SK-N-MC (cell line): ENCODE data around the gene STX2.
A peak's percentile ranks its signal among the peaks of the same experiment; 100 is the strongest.

Experiments used
- DNase-seq: peaks from one replicate; pipeline ENCODE4 v3.0.0-alpha.2; 2011; ENCODE audit warnings: low read depth, low spot score
- H3K27ac ChIP-seq: fragments of 200-600 bp; sonication (generic); 2 replicates; pipeline ENCODE4 v1.5.1; 2016; ENCODE audit warnings: mixed run types
- H3K36me3 ChIP-seq: fragments of 200-600 bp; sonication (generic); 2 replicates; pipeline ENCODE4 v1.6.1; 2017; ENCODE audit warnings: antibody characterized with exemption, low read length, mixed read lengths; ENCODE audit not compliant: insufficient read depth
- H3K4me3 ChIP-seq: fragments of 200-600 bp; sonication (generic); 2 replicates; pipeline ENCODE4 v1.5.1; 2016
- H3K9ac ChIP-seq: fragments of 200-600 bp; sonication (generic); 2 replicates; pipeline ENCODE4 v1.8.0; 2017; ENCODE audit warnings: mixed run types, mixed read lengths; ENCODE audit not compliant: insufficient read length
- H3K9me3 ChIP-seq: fragments of 200-600 bp; sonication (generic); 2 replicates; pipeline ENCODE4 v1.6.1; 2017; ENCODE audit warnings: low read depth, mild to moderate bottlenecking, antibody characterized with exemption, low read length, moderate library complexity, mixed read lengths
- EZH2 ChIP-seq: fragments of 200-600 bp; sonication (generic); IDR thresholded peaks from one replicate; pipeline ENCODE4 v1.6.1; 2017; ENCODE audit warnings: antibody characterized with exemption
- FOXP2 ChIP-seq: optimal IDR thresholded peaks from 2 replicates; pipeline ENCODE3; 2011; ENCODE audit warnings: mild to moderate bottlenecking, moderate library complexity; ENCODE audit not compliant: insufficient read depth; ENCODE audit errors: extremely low read length, control extremely low read depth
- POLR2AphosphoS5 ChIP-seq: IDR thresholded peaks from 2 replicates; pipeline ENCODE4 v1.6.1; 2012; ENCODE audit warnings: mild to moderate bottlenecking, low read depth, low read length, borderline replicate concordance

The STX2 gene

GRCh38 chr12:130838284-130838950 is 633 bp downstream of the STX2 start:
- no peak for TF ChIP-seq POLR2AphosphoS5
- no peak for TF ChIP-seq EZH2
- TF ChIP-seq FOXP2 = no peak
- DNase-seq = no peak
- Histone ChIP-seq H3K9me3 (no peaks in the 10 kb centered on the region), H3K36me3 (no peaks in the 10 kb centered on the region), H3K4me3 (peak overlapping the region; percentile 97), H3K9ac (peak overlapping the region; percentile 85), H3K27ac (no peak overlapping the region)

GRCh38 chr12:130835436-130835835 is 3.6 kb downstream of the STX2 start:
- Histone ChIP-seq H3K27ac (no peak overlapping the region), H3K36me3 (no peaks in the 10 kb centered on the region), H3K9ac (no peak overlapping the region), H3K9me3 (no peaks in the 10 kb centered on the region), H3K4me3 (no peak overlapping the region)
- TF ChIP-seq POLR2AphosphoS5 (no peak), EZH2 (no peak)
- DNase-seq = no peak

DNA sequence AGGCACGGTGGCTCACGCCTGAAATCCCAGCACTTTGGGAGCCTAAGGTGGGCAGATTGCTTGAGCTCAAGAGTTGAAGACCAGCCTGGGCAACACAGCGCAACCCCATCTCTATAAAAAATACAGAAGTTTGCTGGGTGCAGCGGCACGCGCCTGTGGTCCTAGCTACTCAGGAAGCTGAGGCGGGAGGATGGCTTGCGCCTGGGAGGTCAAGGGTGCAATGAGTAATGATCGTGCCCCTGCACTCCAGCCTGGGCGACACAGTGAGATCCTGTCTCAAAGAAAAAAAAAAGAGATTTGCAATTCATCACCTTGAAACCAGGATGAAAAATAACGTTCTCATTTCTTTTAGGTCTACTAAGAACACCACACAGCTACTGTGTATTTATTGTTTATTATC is 4.0 kb downstream of the STX2 start:
- TF ChIP-seq POLR2AphosphoS5 (no peak), EZH2 (no peak), FOXP2 (no peak)
- H3K36me3 ChIP-seq = no peaks in the 10 kb centered on the region

DNA sequence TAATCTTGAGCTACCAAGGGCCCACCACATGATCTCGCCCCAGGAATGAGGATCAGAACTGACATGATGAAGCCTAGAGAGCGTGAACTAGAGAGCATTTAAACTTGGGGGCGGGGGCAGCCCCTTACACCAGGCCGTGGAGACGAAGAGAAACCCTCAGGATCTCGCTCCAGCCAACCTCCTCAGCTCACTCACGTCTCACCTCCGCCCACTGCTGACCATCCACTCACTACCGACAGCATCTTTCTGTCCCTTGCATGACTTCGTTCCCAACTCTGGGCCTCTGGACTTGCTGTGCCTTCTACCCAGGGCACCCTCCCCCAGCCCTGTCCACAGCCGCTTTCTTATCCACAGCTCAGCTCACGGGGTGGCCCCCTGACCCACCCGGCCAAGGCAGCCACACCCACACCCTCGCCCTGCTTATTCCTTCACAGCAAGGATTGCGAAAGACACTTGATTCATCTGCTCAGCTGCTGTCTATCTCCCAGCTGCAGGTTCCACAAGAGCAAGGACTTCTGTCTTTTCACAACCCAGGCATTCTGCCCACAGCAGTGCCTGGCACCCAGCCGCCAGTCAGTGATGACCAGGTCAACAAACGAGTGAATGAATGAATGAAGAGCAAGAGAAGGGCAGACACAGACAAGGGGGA is 6.4 kb downstream of the STX2 start:
- no peak overlapping the region for H3K27ac ChIP-seq
- H3K9ac ChIP-seq = no peak overlapping the region
- H3K9me3 ChIP-seq = no peaks in the 10 kb centered on the region
- H3K36me3 ChIP-seq = no peaks in the 10 kb centered on the region
- no peak overlapping the region for H3K4me3 ChIP-seq
- no peak for DNase-seq
- TF ChIP-seq POLR2AphosphoS5 = no peak
- TF ChIP-seq FOXP2 = no peak
- TF ChIP-seq EZH2 = no peak

More for the DNA sequence above, 4.0 kb downstream of the STX2 start:
- no peak for DNase-seq
- H3K27ac ChIP-seq = no peak overlapping the region
- no peaks in the 10 kb centered on the region for H3K9me3 ChIP-seq
- H3K9ac ChIP-seq = no peak overlapping the region
- H3K4me3 ChIP-seq = no peak overlapping the region

DNA sequence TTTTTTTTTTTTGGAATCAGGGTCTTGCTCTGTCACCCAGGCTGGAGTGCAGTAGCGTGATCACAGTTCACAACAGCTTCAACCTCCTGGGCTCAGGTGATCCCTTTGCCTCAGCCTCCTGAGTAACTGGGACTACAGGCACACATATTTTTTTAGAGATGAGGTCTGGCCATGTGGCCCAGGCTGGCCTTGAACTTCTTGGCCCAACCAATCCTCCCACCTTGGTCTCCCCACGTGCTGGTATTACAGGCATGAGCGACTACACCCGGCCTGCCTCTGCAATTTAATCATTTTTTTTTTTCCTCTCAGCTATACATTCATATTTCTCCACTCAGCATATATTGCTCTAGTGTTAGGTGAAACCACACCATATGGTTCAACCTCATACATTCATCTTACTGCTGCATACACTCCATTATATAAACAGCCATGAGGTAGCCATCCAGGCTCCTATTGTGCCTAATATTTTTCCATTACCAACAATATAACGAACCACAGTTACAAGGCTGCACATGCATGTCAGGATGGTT is 7.1 kb downstream of the STX2 start:
- no peak overlapping the region for H3K9ac ChIP-seq
- TF ChIP-seq FOXP2 = no peak
- no peak for TF ChIP-seq EZH2
- TF ChIP-seq POLR2AphosphoS5 = no peak
- no peaks in the 10 kb centered on the region for H3K9me3 ChIP-seq
- H3K4me3 ChIP-seq = no peak overlapping the region
- no peak for DNase-seq
- H3K36me3 ChIP-seq = no peaks in the 10 kb centered on the region
- H3K27ac ChIP-seq = no peak overlapping the region

- no peaks in the 10 kb centered on the region for H3K9me3 ChIP-seq
- no peak overlapping the region for H3K27ac ChIP-seq
- no peak for DNase-seq
- no peak overlapping the region for H3K9ac ChIP-seq
- H3K36me3 ChIP-seq = no peaks in the 10 kb centered on the region; the same call in 1 of the 2 replicates
- no peak for TF ChIP-seq FOXP2
- TF ChIP-seq POLR2AphosphoS5 = no peak
- TF ChIP-seq EZH2 = no peak
- H3K4me3 ChIP-seq = no peak overlapping the region
Observed at GRCh38 chr12:130831246-130831645, 7.8 kb downstream of the STX2 start.

DNA sequence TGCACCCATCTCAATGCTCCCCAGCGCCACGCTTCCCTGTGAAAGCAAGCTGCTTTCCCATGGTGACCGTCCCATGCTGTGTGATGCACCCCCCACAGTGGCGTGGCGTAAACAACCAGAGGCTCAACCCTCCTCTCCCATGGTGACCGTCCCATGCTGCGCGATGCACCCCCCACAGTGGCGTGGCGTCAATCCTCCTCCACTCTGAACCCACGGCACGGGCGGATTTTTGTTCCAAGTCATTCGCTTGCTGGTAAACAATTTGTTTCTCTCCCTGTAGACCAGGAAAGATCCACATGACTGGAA is 8.9 kb downstream of the STX2 start:
- DNase-seq = no peak
- no peak overlapping the region for H3K9ac ChIP-seq
- TF ChIP-seq EZH2 (no peak), POLR2AphosphoS5 (no peak), FOXP2 (no peak)

GRCh38 chr12:130829391-130830245 is 9.4 kb downstream of the STX2 start:
- Histone ChIP-seq H3K27ac (no peak overlapping the region), H3K36me3 (peaks cover 6% of the 10 kb centered on the region; the same call in 1 of the 2 replicates), H3K9ac (no peak overlapping the region), H3K9me3 (no peaks in the 10 kb centered on the region), H3K4me3 (no peak overlapping the region)
- TF ChIP-seq POLR2AphosphoS5 (no peak), FOXP2 (no peak), EZH2 (no peak)
- no peak for DNase-seq

More for the DNA sequence above, 8.9 kb downstream of the STX2 start:
- H3K27ac ChIP-seq = no peak overlapping the region
- H3K4me3 ChIP-seq = no peak overlapping the region
- H3K36me3 ChIP-seq = peaks cover 6% of the 10 kb centered on the region; the same call in 1 of the 2 replicates
- no peaks in the 10 kb centered on the region for H3K9me3 ChIP-seq
